Heart right ventricle (tissue), 16 donors: ENCODE results near the gene ADCK2. TPM values are rescaled to one million over a fixed set of nuclear protein-coding genes. Genes with fewer than 3 reads are reported as not detected.
A peak's percentile ranks its signal among the peaks of the same experiment; 100 is the strongest.
"Not testable (repeated sequence)": the region's sequence is repeated elsewhere in the genome, so short reads cannot be mapped to it uniquely, and the experiment has no call there.

Source experiments
- ATAC-seq, 8 donors: fragments of 200-7000 bp; cut with Tn5 transposase; one replicate each; pipeline ENCODE4 v1.9.1; 2020; ENCODE audit warnings: mild to moderate bottlenecking in 8 of 8, moderate library complexity in 8 of 8, moderate number of reproducible peaks in 1 of 8
- DNase-seq, 2 donors: peaks; one replicate each; pipeline ENCODE4 v3.0.0-alpha.2; 2020
- H3K27ac ChIP-seq, 10 donors: fragments of 200-600 bp; sonication (generic) in 2 of 10; one replicate each; pipeline versions ENCODE4 v1.5.0 to v1.8.0; 2020 to 2022; ENCODE audit warnings: mild to moderate bottlenecking in 3 of 10
- H3K27me3 ChIP-seq, 7 donors: fragments of 200-600 bp; one replicate each; pipeline ENCODE4 v1.8.0; 2021 to 2022; ENCODE audit warnings: mild to moderate bottlenecking in 2 of 7
- H3K36me3 ChIP-seq, 9 donors: fragments of 200-600 bp; sonication (generic) in 1 of 9; one replicate each; pipeline versions ENCODE4 v1.5.0 to v1.8.0; 2020 to 2022; ENCODE audit warnings: mild to moderate bottlenecking in 2 of 9
- H3K4me1 ChIP-seq, 9 donors: fragments of 200-600 bp; sonication (generic) in 1 of 9; one replicate each; pipeline versions ENCODE4 v1.5.0 to v1.8.0; 2020 to 2022; ENCODE audit warnings: mild to moderate bottlenecking in 4 of 9
- H3K4me3 ChIP-seq, 10 donors: fragments of 200-600 bp; sonication (generic) in 2 of 10; one replicate each; pipeline versions ENCODE4 v1.5.0 to v1.8.0; 2020 to 2022; ENCODE audit warnings: mild to moderate bottlenecking in 7 of 10, moderate library complexity in 2 of 10
- H3K9me3 ChIP-seq, 11 donors: fragments of 200-600 bp in 10 of 11; sonication (generic) in 2 of 11; one replicate each; pipeline versions ENCODE4 v1.5.0 to v1.8.0; 2013 to 2022; ENCODE audit warnings: mild to moderate bottlenecking in 2 of 11, control low read depth in 1 of 11, moderate library complexity in 1 of 11
- WGBS, 2 donors: extraction: QIAGEN DNeasy Blood & Tissue Kit; methylation state at CpG; one replicate each; pipeline ENCODE4 v1.1.7; 2013; ENCODE audit warnings: inconsistent platforms in 1 of 2; 5-methylcytosine and 5-hydroxymethylcytosine counted together
- intact Hi-C, 10 donors: fragments of 100-400 bp; cut with DNase I; formaldehyde crosslinking; loops; one replicate each; pipeline versions ENCODE4 v1.11.1 to v1.14.2; 2022
- polyA plus RNA-seq, 2 donors: library from polyadenylated mRNA; stranded (reverse); fragments of 200-250 nt; gene quantifications; one replicate each; pipeline ENCODE4 v1.2.3, GENCODE V29; 2013
- total RNA-seq, 10 donors: library from RNA; stranded (reverse); fragmentation: NEBNext Ultra II Directional in 3 of 10; extraction: Animal tissue kit (Norgen Biotek cat#: 25700) in 3 of 10; gene quantifications; one replicate each; pipeline versions ENCODE4 v1.2.1 to v1.2.4, GENCODE V29; 2021 to 2023
- TF ChIP-seq, protein P1 (sequence below), 9 donors: fragments of 200-600 bp; sonication (generic) in 2 of 9; IDR thresholded peaks; one replicate each; pipeline versions ENCODE4 v1.5.0 to v1.8.0; 2021 to 2022; ENCODE audit warnings: antibody characterized with exemption in 9 of 9, mild to moderate bottlenecking in 5 of 9, moderate library complexity in 1 of 9
- donor health status: Arrhythmogenic right ventricular cardiomyopathy.
- donor health status: ischemic (EF 13 %, LVEDD 7.1; RV severe dilation, severe dysfunction).
- donor health status: healthy with polysubstance abuse.
- donor health status: DM: no; HTN: yes; CAD: no.
- donor health status: DM: no; HTN: no; CAD: no.
- donor health status: ischemic (EF 25% LVEDD 6.9; RV normal size, moderate dysfunction).
- donor health status: ischemic (EF 25% LVEDD 5.7; RV mildly dilated, moderate dysfunction).
- donor health status: healthy.
- donor health status: DM: yes; HTN: yes; CAD: no.
- donor health status: Ischemic cardiomyopathy.
- donor health status: ischemic (EF 35%, LVEDD 5.7; RV mildly dilated, moderate dysfunction).
- donor health status: nonischemic (EF 11% LVEDD 7.7; RV severe dilation, severe dysfunction).
- donor health status: DM: yes; HTN: yes; CAD: no.
- donor health status: PGD.
- donor health status: ischemic (EF 29% LVEDD 5.4; RV normal size, mild dysfunction).
- donor health status: nonischemic (EF 23%, LVEDD 6.1; RV moderate dilation, normal function).

The ADCK2 gene
- total and polyA plus RNA-seq, 12 donors: 5.6 to 11.4 (median 8.2) TPM

DNA sequence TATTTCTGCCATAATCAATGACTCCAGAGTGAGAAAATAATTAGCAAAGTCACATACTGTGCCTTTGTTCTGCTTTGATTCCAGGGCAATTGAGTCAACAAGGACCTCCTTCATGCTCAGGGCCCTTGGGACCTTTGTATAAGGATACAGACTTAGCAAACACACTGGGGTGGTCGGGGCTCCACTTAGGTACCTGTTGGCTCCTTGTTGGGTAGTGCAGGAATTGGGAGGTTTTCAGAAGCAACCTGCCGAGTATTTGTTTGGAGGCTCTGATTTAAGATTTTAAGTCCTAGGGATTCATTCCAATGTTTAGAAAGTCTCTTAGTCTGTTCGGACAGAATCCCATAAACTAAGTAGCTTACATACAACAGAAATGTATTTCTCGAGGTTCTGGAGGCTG, 3.0 kb downstream of the ADCK2 start:
- DNase-seq (no peak), ATAC-seq (no peak)
- Histone ChIP-seq H3K36me3 (peaks cover 0 to 33% (median 0%) of the 10 kb centered on the region in 9 donors), H3K27ac (peak overlapping the region in 2 of 10 donors; percentile 17 to 33), H3K9me3 (no peaks in the 10 kb centered on the region), H3K27me3 (no peaks in the 10 kb centered on the region), H3K4me1 (peaks cover 0 to 35% (median 33%) of the 10 kb centered on the region in 9 donors), H3K4me3 (no peak overlapping the region)
- TF ChIP-seq, protein P1, sequence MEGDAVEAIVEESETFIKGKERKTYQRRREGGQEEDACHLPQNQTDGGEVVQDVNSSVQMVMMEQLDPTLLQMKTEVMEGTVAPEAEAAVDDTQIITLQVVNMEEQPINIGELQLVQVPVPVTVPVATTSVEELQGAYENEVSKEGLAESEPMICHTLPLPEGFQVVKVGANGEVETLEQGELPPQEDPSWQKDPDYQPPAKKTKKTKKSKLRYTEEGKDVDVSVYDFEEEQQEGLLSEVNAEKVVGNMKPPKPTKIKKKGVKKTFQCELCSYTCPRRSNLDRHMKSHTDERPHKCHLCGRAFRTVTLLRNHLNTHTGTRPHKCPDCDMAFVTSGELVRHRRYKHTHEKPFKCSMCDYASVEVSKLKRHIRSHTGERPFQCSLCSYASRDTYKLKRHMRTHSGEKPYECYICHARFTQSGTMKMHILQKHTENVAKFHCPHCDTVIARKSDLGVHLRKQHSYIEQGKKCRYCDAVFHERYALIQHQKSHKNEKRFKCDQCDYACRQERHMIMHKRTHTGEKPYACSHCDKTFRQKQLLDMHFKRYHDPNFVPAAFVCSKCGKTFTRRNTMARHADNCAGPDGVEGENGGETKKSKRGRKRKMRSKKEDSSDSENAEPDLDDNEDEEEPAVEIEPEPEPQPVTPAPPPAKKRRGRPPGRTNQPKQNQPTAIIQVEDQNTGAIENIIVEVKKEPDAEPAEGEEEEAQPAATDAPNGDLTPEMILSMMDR (IDR thresholded peaks at IDR 0.05): no peak
- intact Hi-C loops: loop anchor here in 4 of 10 donors (10.0 kb wide), 1 partner anchor 339 kb away; the partner anchor contains the start of gene MRPS33 (in 4 of the 4)
- WGBS, 2 donors: 90% methylated on average over 4 of the region's 4 CpGs

DNA sequence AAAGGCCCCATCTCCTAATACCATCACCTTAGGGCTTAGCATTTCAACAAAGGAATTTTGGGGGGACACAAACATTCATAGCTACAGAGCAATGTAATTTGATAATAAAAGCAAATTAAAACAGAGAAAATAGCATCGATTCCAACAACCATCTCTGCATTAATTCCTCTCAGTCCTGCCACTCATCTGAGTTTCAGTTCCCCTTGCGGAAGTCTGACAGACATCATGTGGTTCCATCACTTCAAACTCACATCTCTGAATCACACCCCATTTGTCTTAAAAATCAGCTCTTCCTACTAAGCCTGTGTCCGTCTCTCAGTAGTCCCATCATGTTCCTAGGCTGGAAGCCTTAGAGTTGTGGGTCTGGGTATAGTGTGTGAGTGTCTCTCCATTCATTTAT, 3.6 kb downstream of the ADCK2 start:
- no peak for ATAC-seq
- intact Hi-C loops: loop anchor here in 4 of 10 donors (10.0 kb wide), 1 partner anchor 338 kb away; the partner anchor contains the start of gene MRPS33 (in 4 of the 4)
- H3K36me3 ChIP-seq: peaks cover 0 to 39% (median 1%) of the 10 kb centered on the region in 9 donors
- TF ChIP-seq, protein P1 (IDR thresholded peaks at IDR 0.05): no peak
- no peak overlapping the region for H3K4me3 ChIP-seq
- no peaks in the 10 kb centered on the region for H3K9me3 ChIP-seq
- WGBS, 2 donors: 89 to 92% methylated on average over 3 of the region's 3 CpGs
- no peak for DNase-seq
- H3K27ac ChIP-seq: no peak overlapping the region
- peaks cover 0 to 35% (median 33%) of the 10 kb centered on the region in 9 donors for H3K4me1 ChIP-seq
- H3K27me3 ChIP-seq: no peaks in the 10 kb centered on the region

DNA sequence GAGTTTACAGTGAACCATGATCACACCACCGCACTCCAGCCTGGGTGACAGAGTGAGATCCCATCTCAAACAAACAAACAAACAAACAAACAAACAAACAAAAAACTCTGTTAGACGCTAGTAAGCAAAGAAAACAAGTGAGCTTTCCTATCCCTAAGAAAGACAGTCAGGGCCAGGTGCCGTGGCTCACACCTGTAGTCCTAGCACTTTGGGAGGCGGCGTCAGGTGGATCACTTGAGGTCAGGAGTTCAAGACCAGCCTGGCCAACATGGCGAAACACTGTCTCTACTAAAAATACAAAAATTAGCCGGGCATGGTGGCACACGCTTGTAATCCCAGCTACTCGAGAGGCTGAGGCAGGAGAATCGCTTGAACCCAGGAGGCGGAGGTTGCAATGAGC, 4.2 kb downstream of the ADCK2 start:
- intact Hi-C loops: loop anchor here in 4 of 10 donors (10.0 kb wide), 1 partner anchor 338 kb away; the partner anchor contains the start of gene MRPS33 (in 4 of the 4)

DNA sequence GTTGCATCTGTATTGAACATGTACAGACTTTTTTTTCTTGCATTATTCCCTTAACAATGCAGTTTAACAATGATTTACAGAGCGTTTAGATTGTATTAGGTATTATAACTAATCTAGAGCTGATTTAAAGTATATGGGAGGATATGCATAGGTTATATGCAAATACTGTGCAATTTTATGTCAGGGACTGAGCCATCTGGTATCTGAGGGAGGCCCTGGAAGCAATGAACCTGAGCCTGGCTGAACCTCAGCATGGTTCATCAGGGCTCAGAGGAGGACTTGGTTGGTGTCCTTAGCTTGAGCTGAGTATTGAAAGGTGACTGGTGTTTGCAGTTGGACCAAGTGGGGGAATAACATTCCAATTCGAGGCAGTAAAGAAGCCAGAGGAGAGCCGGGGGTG, 4.8 kb downstream of the ADCK2 start:
- WGBS, 2 donors: 91 to 92% methylated on average over 3 of the region's 3 CpGs
- H3K27me3 ChIP-seq: no peaks in the 10 kb centered on the region
- TF ChIP-seq, protein P1 (IDR thresholded peaks at IDR 0.05): no peak
- H3K4me1 ChIP-seq: peaks cover 0 to 32% (median 26%) of the 10 kb centered on the region in 9 donors
- peaks cover 0 to 51% (median 3%) of the 10 kb centered on the region in 9 donors for H3K36me3 ChIP-seq
- H3K4me3 ChIP-seq: no peak overlapping the region
- no peaks in the 10 kb centered on the region for H3K9me3 ChIP-seq
- H3K27ac ChIP-seq: no peak overlapping the region
- ATAC-seq (no peak), DNase-seq (no peak)
- intact Hi-C loops: loop anchor here in 4 of 10 donors (10.0 kb wide), 1 partner anchor 337 kb away; the partner anchor contains the start of gene MRPS33 (in 4 of the 4)

More for the DNA sequence above, 4.2 kb downstream of the ADCK2 start:
- not testable (repeated sequence) for DNase-seq, H3K4me3 ChIP-seq, H3K27me3 ChIP-seq, ATAC-seq, H3K9me3 ChIP-seq, H3K27ac ChIP-seq
- 95 to 97% methylated on average over 11 of the region's 11 CpGs for WGBS, 2 donors
- Histone ChIP-seq H3K36me3 (peaks cover 0 to 46% (median 3%) of the 10 kb centered on the region in 9 donors), H3K4me1 (peaks cover 0 to 35% (median 31%) of the 10 kb centered on the region in 9 donors)
